ENCODE results near the gene TM2D1. TPM values are rescaled to one million over a fixed set of nuclear protein-coding genes. Genes with fewer than 3 reads are reported as not detected.

TM2D1 gene
- total RNA-seq, 1 donor from 2014 or later = 23.1 TPM

DNA sequence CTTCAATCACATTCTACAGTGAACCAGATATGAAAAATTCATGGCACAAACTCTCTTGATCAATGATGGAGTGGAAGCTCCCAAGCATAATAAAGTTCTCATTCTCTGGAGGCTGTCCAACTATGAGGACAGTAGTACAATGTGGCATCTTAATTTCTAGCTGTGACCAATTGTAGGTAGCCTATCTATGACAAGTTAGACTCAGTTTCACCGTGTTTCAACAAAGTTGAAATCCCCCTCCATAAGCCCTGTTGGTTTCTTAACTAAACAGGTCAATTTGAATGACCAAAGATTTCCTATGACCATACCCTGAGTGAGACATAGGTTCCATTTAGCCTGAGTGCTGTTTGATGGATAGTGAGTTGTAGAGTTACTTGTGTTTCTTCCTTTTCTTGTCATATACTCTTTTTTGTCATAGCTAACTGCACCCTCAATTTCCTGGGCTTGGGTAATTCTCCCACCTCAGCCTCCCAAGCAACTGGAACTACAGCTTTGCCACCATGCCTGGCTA is 29.1 kb upstream of the TM2D1 start:
- H3K27ac Mint-ChIP-seq (ENCODE audit: unreplicated experiment) = no peak overlapping the region
- no peak for DNase-seq (ENCODE audit: low spot score)

GRCh38 chr1:61752921-61753389 is 28.0 kb upstream of the TM2D1 start:
- H3K4me1 Mint-ChIP-seq (ENCODE audit: unreplicated experiment) = no peaks in the 10 kb centered on the region
- H3K27me3 Mint-ChIP-seq (ENCODE audit: unreplicated experiment) = no peaks in the 10 kb centered on the region
- H3K36me3 Mint-ChIP-seq (ENCODE audit: low read depth, unreplicated experiment) = no peaks in the 10 kb centered on the region
- no peak for TF ChIP-seq CTCF (IDR thresholded peaks at IDR 0.05; ENCODE audit: unreplicated experiment)
- H3K27ac Mint-ChIP-seq (ENCODE audit: unreplicated experiment) = no peak overlapping the region
- H3K4me3 Mint-ChIP-seq (ENCODE audit: unreplicated experiment) = no peak overlapping the region
- H3K9me3 Mint-ChIP-seq (ENCODE audit: unreplicated experiment) = no peaks in the 10 kb centered on the region
- no peak for DNase-seq (ENCODE audit: low spot score)

More for the DNA sequence above, 29.1 kb upstream of the TM2D1 start:
- no peaks in the 10 kb centered on the region for H3K36me3 Mint-ChIP-seq (ENCODE audit: low read depth, unreplicated experiment)
- no peak overlapping the region for H3K4me3 Mint-ChIP-seq (ENCODE audit: unreplicated experiment)
- no peaks in the 10 kb centered on the region for H3K9me3 Mint-ChIP-seq (ENCODE audit: unreplicated experiment)
- no peaks in the 10 kb centered on the region for H3K4me1 Mint-ChIP-seq (ENCODE audit: unreplicated experiment)
- H3K27me3 Mint-ChIP-seq (ENCODE audit: unreplicated experiment) = no peaks in the 10 kb centered on the region
- TF ChIP-seq CTCF (IDR thresholded peaks at IDR 0.05; ENCODE audit: unreplicated experiment) = no peak

DNA sequence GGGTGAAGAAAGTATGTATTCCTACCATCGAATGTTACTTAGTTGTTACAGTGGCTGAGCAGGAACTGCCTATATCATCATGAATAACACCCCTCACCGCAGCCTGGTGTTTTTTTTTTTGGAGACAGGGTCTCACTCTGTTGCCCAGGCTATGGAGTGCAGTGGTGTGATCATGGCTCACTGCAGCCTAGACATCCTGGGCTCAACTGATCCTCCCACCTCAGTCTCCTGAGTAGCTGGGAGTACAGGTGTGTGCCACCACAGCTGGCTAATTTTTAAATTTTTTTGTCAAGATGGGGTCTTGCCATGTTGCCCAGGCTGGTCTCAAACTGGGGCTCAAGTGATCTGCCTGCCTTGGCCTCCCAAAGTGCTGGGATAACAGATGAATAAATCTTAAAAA is 24.6 kb upstream of the TM2D1 start:
- Mint-ChIP-seq H3K27ac (ENCODE audit: unreplicated experiment) (no peak overlapping the region), H3K4me3 (ENCODE audit: unreplicated experiment) (no peak overlapping the region), H3K9me3 (ENCODE audit: unreplicated experiment) (no peaks in the 10 kb centered on the region), H3K36me3 (ENCODE audit: low read depth, unreplicated experiment) (no peaks in the 10 kb centered on the region), H3K27me3 (ENCODE audit: unreplicated experiment) (no peaks in the 10 kb centered on the region), H3K4me1 (ENCODE audit: unreplicated experiment) (no peaks in the 10 kb centered on the region)
- no peak for DNase-seq (ENCODE audit: low spot score)
- TF ChIP-seq CTCF (IDR thresholded peaks at IDR 0.05; ENCODE audit: unreplicated experiment) = no peak

DNA sequence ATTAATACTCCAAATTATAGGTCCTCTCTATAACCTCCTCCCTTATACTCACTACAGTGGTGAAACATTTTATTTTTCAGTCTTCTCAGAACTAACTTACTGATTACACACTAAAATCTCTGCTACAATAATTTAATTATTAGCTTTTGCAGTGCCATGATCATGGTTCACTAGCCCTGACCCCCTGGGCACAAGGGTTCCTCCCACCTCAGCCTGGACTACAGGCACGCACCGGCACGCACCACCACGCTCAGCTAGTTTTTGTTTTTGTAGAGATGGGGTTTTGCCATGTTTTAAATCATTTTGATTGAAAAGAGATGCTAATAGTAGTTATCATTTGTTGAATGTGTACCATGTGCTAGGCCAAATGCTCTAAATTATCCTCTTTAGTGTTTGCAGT is 23.6 kb upstream of the TM2D1 start:
- peaks cover 1% of the 10 kb centered on the region for H3K27me3 Mint-ChIP-seq (ENCODE audit: unreplicated experiment)
- no peak for TF ChIP-seq CTCF (IDR thresholded peaks at IDR 0.05; ENCODE audit: unreplicated experiment)
- no peaks in the 10 kb centered on the region for H3K9me3 Mint-ChIP-seq (ENCODE audit: unreplicated experiment)
- no peak overlapping the region for H3K4me3 Mint-ChIP-seq (ENCODE audit: unreplicated experiment)
- DNase-seq (ENCODE audit: low spot score) = no peak
- peaks cover 4% of the 10 kb centered on the region for H3K4me1 Mint-ChIP-seq (ENCODE audit: unreplicated experiment)
- no peaks in the 10 kb centered on the region for H3K36me3 Mint-ChIP-seq (ENCODE audit: low read depth, unreplicated experiment)
- no peak overlapping the region for H3K27ac Mint-ChIP-seq (ENCODE audit: unreplicated experiment)

- H3K36me3 Mint-ChIP-seq (ENCODE audit: low read depth, unreplicated experiment) = peaks cover 2% of the 10 kb centered on the region
- no peak overlapping the region for H3K4me3 Mint-ChIP-seq (ENCODE audit: unreplicated experiment)
- DNase-seq (ENCODE audit: low spot score) = no peak
- TF ChIP-seq CTCF (IDR thresholded peaks at IDR 0.05; ENCODE audit: unreplicated experiment) = no peak
- H3K9me3 Mint-ChIP-seq (ENCODE audit: unreplicated experiment) = no peaks in the 10 kb centered on the region
- H3K4me1 Mint-ChIP-seq (ENCODE audit: unreplicated experiment) = peaks cover 10% of the 10 kb centered on the region
- H3K27ac Mint-ChIP-seq (ENCODE audit: unreplicated experiment) = no peak overlapping the region
- H3K27me3 Mint-ChIP-seq (ENCODE audit: unreplicated experiment) = peaks cover 4% of the 10 kb centered on the region
These were observed 21.9 kb upstream of the TM2D1 start for GRCh38 chr1:61746813-61747212.

Data from endothelial cell (in vitro differentiated cells).